Measurements from ENCODE around the gene CCM2L. TPM values are rescaled to one million over a fixed set of nuclear protein-coding genes. Genes with fewer than 3 reads are reported as not detected.

CCM2L gene
- polyA plus RNA-seq, 3 donors, result not detected

DNA sequence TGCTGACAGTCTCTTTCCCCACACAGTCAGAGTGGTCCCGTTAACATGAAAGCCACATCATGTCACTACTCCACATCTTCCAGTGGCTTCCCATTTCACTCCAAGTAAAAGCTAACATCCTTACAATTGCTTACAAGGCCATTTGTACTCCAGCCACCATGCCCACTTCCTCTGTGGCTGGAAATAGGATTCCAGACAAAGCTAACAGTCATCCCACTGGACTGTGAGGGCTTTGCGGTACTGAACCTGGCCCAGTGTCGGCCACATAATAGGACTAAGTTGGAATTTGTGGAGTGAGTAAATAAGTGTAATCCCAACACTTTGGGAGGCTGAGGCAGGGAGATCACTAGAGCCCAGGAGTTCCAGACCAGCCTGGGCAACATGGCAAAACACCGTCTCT lies 10.9 kb downstream of the CCM2L start:
- intact Hi-C loops (cut with micrococcal nuclease), result no loop called here
- Histone ChIP-seq H3K27me3 (ENCODE audit: control insufficient read depth in 2 of 2, insufficient read depth in 2 of 2, low read length in 2 of 2) (peaks cover 45 to 67% of the 10 kb centered on the region in 2 donors), H3K27ac (ENCODE audit: low read depth in 1 of 2, low read length in 2 of 2) (no peak overlapping the region), H3K9ac (ENCODE audit: insufficient read depth, low read length, poor library complexity, severe bottlenecking) (no peak overlapping the region), H2AFZ (ENCODE audit: insufficient read depth, low read depth, low read length, poor library complexity, severe bottlenecking) (no peak overlapping the region), H3K4me3 (replicated peaks in 1 of 3; ENCODE audit: low read depth in 2 of 3, low read length in 3 of 3) (no peak overlapping the region), H3K79me2 (ENCODE audit: insufficient read depth, low read length) (no peaks in the 10 kb centered on the region), H3K9me3 (replicated peaks in 1 of 2; ENCODE audit: control insufficient read depth in 1 of 2, insufficient read depth in 1 of 2, low read length in 2 of 2) (peaks cover 0 to 14% of the 10 kb centered on the region in 2 donors), H4K20me1 (ENCODE audit: insufficient read depth, low read length) (no peaks in the 10 kb centered on the region), H3K4me1 (ENCODE audit: control insufficient read depth in 1 of 2, insufficient read depth in 2 of 2, low read length in 2 of 2) (peaks cover 12 to 16% of the 10 kb centered on the region in 2 donors), H3K36me3 (replicated peaks in 1 of 2; ENCODE audit: control insufficient read depth in 1 of 2, insufficient read depth in 2 of 2, low read length in 2 of 2) (no peaks in the 10 kb centered on the region), H3K4me2 (replicated peaks; ENCODE audit: extremely low read depth, low read length, poor library complexity, severe bottlenecking) (no peak overlapping the region)
- TF ChIP-seq, protein P1, sequence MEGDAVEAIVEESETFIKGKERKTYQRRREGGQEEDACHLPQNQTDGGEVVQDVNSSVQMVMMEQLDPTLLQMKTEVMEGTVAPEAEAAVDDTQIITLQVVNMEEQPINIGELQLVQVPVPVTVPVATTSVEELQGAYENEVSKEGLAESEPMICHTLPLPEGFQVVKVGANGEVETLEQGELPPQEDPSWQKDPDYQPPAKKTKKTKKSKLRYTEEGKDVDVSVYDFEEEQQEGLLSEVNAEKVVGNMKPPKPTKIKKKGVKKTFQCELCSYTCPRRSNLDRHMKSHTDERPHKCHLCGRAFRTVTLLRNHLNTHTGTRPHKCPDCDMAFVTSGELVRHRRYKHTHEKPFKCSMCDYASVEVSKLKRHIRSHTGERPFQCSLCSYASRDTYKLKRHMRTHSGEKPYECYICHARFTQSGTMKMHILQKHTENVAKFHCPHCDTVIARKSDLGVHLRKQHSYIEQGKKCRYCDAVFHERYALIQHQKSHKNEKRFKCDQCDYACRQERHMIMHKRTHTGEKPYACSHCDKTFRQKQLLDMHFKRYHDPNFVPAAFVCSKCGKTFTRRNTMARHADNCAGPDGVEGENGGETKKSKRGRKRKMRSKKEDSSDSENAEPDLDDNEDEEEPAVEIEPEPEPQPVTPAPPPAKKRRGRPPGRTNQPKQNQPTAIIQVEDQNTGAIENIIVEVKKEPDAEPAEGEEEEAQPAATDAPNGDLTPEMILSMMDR (IDR thresholded peaks at IDR 0.05), result no peak
- DNase-seq, result no peak
- Mint-ChIP-seq H3K27ac (no peak overlapping the region), H3K4me1 (peaks cover 16% of the 10 kb centered on the region), H3K36me3 (peaks cover 7 to 11% of the 10 kb centered on the region in 2 donors), H3K9me3 (peaks cover 0 to 18% (median 12%) of the 10 kb centered on the region in 7 donors), H3K4me3 (peak overlapping the region in 1 of 2 donors; percentile 91), H3K27me3 (ENCODE audit: low read depth in 3 of 3) (peaks cover 63 to 74% (median 64%) of the 10 kb centered on the region in 3 donors)
- 67% methylated on average over 1 of the region's 4 CpGs for WGBS (ENCODE audit: insufficient coverage)

DNA sequence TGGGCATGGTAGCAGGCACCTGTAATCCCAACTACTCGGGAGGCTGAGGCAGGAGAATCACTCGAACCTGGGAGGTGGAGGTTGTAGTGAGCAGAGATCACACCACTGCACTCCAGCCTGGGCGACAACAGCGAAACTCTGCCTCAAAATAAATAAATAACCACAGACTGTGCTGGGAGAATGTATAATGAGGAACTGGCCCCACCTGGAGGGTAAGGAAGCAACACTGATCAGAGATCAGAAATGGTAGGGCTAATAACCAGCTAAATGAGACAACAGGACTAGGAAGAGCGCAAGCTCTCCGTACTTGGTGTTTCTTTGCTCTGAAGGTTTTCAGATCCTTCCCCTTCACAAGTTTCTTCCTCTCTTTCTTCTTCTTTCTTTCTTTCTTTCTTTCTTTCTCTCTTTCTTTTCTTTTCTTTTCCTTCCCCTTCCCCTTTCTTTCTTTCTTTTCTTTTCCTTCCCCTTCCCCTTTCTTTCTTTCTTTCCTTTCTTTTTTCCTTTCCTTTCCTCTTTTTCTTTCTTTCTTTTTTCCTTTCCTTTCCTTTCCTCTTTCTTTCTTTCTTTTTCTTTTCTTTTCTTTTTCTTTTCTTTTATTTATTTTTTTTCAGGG lies 14.6 kb downstream of the CCM2L start:
- peak overlapping the region in 1 of 7 donors; percentile 27 for H3K27ac Mint-ChIP-seq
- TF ChIP-seq, protein P1 (IDR thresholded peaks at IDR 0.05), result no peak
- no peak for DNase-seq
- Histone ChIP-seq H2AFZ (ENCODE audit: insufficient read depth, low read depth, low read length, poor library complexity, severe bottlenecking) (no peak overlapping the region), H3K4me3 (replicated peaks in 1 of 3; ENCODE audit: low read depth in 2 of 3, low read length in 3 of 3) (no peak overlapping the region), H3K9ac (ENCODE audit: insufficient read depth, low read length, poor library complexity, severe bottlenecking) (no peak overlapping the region), H3K27ac (ENCODE audit: low read depth in 1 of 2, low read length in 2 of 2) (no peak overlapping the region), H3K79me2 (ENCODE audit: insufficient read depth, low read length) (no peaks in the 10 kb centered on the region), H3K36me3 (replicated peaks in 1 of 2; ENCODE audit: control insufficient read depth in 1 of 2, insufficient read depth in 2 of 2, low read length in 2 of 2) (no peaks in the 10 kb centered on the region), H4K20me1 (ENCODE audit: insufficient read depth, low read length) (no peaks in the 10 kb centered on the region), H3K9me3 (replicated peaks in 1 of 2; ENCODE audit: control insufficient read depth in 1 of 2, insufficient read depth in 1 of 2, low read length in 2 of 2) (peaks cover 0 to 8% of the 10 kb centered on the region in 2 donors), H3K4me1 (ENCODE audit: control insufficient read depth in 1 of 2, insufficient read depth in 2 of 2, low read length in 2 of 2) (peaks cover 0 to under 1% of the 10 kb centered on the region in 2 donors), H3K4me2 (replicated peaks; ENCODE audit: extremely low read depth, low read length, poor library complexity, severe bottlenecking) (no peak overlapping the region), H3K27me3 (ENCODE audit: control insufficient read depth in 2 of 2, insufficient read depth in 2 of 2, low read length in 2 of 2) (peaks cover 23 to 36% of the 10 kb centered on the region in 2 donors)
- H3K9me3 Mint-ChIP-seq, result peaks cover 0 to 14% (median 7%) of the 10 kb centered on the region in 7 donors
- H3K36me3 Mint-ChIP-seq, result peaks cover 3 to 7% of the 10 kb centered on the region in 2 donors
- H3K4me1 Mint-ChIP-seq, result peaks cover 5% of the 10 kb centered on the region
- no CpG with 5 or more reads among the region's 6 CpGs for WGBS (ENCODE audit: insufficient coverage)
- intact Hi-C loops (cut with micrococcal nuclease), result loop anchor here in 1 of 2 donors (5.0 kb wide), 1 partner anchor 58 kb away; no protein-coding TSS in a partner anchor
- no peak overlapping the region for H3K4me3 Mint-ChIP-seq
- peaks cover 37 to 45% (median 42%) of the 10 kb centered on the region in 3 donors for H3K27me3 Mint-ChIP-seq (ENCODE audit: low read depth in 3 of 3)

Data from CD14-positive monocyte (primary cell).